Neuron (in vitro differentiated cells): Measurements from ENCODE around the gene TADA3.
A peak's percentile ranks its signal among the peaks of the same experiment; 100 is the strongest.

Source experiments
- H2AFZ ChIP-seq: one replicate; pipeline ENCODE4 v1.6.1; 2013; ENCODE audit warnings: low read depth, mild to moderate bottlenecking, inconsistent platforms, low read length, moderate library complexity
- H3K27me3 ChIP-seq: one replicate; pipeline ENCODE4 v1.6.1; 2013; ENCODE audit warnings: low read length; ENCODE audit not compliant: insufficient read depth
- H3K36me3 ChIP-seq: one replicate; pipeline ENCODE4 v1.6.1; 2013; ENCODE audit warnings: low read length; ENCODE audit not compliant: insufficient read depth
- H3K4me1 ChIP-seq: one replicate; pipeline ENCODE4 v1.6.1; 2013; ENCODE audit warnings: low read length; ENCODE audit not compliant: insufficient read depth
- H3K4me3 ChIP-seq: 2 replicates; pipeline ENCODE4 v1.5.1; 2013; ENCODE audit warnings: mild to moderate bottlenecking, low read length, moderate library complexity
- H3K9me3 ChIP-seq: one replicate; pipeline ENCODE4 v1.6.1; 2013; ENCODE audit warnings: low read length

Gene TADA3

DNA sequence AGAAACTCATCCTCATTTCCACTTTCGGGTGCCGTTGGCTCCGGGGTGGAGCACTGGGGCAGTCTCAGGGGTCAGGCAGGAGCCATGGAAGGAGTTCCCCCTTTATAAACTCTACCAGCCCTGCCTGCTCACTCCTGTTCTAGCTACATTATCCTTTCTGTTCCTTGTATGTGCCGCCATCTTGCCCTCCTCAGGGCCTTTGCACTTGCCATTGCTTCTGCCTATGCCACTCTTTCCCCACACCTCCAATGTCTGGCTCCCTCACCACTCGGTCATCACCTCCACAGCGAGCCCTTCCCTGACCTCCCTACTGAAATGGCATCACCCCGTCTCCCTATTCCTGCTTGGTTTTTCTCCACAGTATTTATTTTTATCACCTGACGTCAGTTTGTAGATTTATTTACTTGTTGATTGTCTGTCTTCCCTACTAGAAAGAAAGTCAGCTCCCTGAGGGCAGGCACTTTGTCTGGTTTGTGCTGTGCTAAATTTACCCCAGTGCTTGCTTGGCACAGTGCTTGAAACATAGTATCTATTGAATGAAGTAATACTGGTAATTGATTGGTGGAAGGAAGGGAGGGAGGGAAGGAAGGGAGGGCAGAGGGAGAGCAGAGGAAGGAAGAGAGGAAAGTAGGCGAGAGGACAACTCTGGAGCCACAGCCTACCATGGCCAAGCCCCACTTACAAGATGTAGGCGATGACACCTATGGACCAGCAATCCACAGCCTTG lies 31.3 kb downstream of the TADA3 start:
- H3K4me3 ChIP-seq = no peak overlapping the region
- peaks cover 51% of the 10 kb centered on the region for H3K36me3 ChIP-seq
- no peaks in the 10 kb centered on the region for H3K9me3 ChIP-seq
- no peak overlapping the region for H2AFZ ChIP-seq
- no peaks in the 10 kb centered on the region for H3K4me1 ChIP-seq
- H3K27me3 ChIP-seq = no peaks in the 10 kb centered on the region

DNA sequence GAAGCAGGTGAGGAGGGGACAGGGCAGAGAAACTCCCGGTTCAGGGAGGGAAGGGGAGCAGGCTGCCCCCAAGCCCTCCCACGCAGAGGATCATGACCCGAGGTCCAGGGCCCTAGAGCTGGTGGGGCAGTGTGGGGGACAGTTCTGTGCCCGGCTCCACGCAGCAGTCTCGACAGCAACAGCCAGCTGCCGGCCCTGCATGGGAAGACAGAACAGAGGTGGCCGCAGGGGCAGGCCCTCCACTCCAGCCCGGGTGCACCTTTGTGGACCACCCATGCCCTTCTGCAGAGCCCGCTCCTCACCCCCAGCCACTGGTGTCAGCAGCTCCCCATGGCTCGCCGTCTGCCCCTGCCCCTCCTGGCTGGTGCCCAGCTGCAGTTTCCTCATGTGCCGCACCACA lies 34.8 kb downstream of the TADA3 start:
- H3K9me3 ChIP-seq = no peaks in the 10 kb centered on the region
- no peak overlapping the region for H2AFZ ChIP-seq
- no peaks in the 10 kb centered on the region for H3K27me3 ChIP-seq
- H3K36me3 ChIP-seq = peaks cover 65% of the 10 kb centered on the region
- no peak overlapping the region for H3K4me3 ChIP-seq
- no peaks in the 10 kb centered on the region for H3K4me1 ChIP-seq

DNA sequence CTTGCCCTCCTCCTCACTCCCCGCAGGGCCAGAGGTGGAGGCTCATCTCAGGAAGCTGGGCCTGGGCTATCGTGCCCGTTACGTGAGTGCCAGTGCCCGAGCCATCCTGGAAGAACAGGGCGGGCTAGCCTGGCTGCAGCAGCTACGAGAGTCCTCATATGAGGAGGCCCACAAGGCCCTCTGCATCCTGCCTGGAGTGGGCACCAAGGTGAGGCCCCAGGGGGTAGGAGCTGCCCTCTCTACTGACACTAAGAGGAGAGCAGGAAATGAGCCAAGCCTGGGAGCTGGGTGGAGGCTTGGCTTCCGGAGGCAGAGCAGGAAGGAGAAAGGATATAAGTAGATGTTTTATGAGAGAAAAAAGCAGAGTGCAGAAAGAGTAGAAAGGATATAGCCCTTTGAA lies 37.6 kb downstream of the TADA3 start:
- Histone ChIP-seq H3K27me3 (no peaks in the 10 kb centered on the region), H2AFZ (no peak overlapping the region), H3K4me3 (no peak overlapping the region), H3K4me1 (peaks cover 13% of the 10 kb centered on the region), H3K36me3 (peaks cover 67% of the 10 kb centered on the region), H3K9me3 (no peaks in the 10 kb centered on the region)

DNA sequence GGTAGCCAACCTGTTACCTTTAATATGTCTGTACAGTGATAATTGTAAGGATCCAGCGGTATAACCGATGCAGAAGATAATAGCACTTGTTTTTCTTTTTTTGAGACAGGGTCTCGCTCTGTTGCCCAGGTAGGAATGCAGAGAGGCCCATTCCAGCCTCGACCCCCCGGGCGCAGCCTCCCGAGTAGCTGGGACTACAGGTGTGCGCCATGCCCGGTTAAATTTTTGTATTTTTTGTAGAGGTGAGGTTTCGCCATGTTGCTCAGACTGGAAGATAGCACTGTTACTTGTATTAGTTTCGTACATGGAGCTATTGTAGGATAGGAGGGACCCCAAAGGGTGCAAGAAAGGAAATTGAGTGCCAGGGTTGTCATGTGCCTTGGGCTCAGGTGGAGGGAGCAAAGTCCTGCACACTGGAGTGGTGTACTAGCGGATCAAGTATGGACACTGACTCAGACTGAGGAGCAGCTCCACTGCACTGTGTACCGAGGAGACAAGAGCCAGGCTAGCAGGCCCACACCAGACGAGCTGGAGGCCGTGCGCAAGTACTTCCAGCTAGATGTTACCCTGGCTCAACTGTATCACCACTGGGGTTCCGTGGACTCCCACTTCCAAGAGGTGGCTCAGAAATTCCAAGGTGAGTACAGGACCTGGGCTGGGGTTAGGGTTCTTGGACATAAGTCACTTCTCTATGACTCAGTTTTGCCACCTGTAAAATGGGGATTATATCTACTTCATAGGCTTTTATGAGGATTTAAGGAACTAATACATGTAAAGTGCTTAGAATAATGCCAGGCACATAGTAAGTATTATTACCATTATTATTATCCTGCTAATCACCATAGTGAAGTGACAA lies 41.5 kb downstream of the TADA3 start:
- Histone ChIP-seq H3K9me3 (no peaks in the 10 kb centered on the region), H3K4me3 (peak overlapping the region; percentile 70), H3K4me1 (peaks cover 18% of the 10 kb centered on the region), H3K27me3 (no peaks in the 10 kb centered on the region), H3K36me3 (peaks cover 58% of the 10 kb centered on the region), H2AFZ (peak overlapping the region; percentile 62)

DNA sequence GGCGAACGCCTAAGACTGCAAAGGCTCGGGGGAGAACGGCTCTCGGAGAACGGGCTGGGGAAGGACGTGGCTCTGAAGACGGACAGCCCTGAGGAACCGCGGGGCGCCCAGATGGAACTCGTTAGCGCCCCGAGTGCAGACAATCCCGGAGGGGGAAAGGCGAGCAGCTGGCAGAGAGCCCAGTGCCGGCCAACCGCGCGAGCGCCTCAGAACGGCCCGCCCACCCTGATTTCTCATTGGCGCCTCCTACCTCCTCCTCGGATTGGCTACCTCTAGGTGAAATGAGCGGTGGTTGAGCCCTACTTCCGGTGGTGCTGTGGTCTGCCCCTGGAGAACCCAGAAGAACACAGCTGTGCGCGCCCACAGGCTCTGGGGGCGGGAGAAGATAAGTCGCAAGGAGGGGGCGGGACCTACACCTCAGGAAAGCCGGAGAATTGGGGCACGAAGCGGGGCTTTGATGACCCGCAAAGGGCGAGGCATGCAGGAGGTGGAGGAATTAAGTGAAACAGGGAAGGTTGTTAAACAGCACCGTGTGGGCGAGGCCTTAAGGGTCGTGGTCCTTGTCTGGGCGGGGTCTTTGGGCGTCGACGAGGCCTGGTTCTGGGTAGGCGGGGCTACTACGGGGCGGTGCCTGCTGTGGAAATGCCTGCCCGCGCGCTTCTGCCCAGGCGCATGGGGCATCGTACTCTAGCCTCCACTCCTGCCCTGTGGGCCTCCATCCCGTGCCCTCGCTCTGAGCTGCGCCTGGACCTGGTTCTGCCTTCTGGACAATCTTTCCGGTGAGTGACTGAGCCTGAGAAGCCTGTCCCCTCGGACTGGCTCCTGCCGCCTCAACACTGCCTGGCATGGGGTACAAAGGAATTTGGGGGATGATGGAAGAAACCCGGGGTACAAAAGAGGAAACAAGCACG lies 42.4 kb downstream of the TADA3 start, which contains the start of gene OGG1:
OGG1 (plus strand) TSS at position 308 of the 911 bp plus-strand sequence; CDS start at position 643, 335 bp downstream.
- peak within 1 kb of the TSS; percentile 70 for H3K4me3 ChIP-seq
- H3K36me3 ChIP-seq = peaks cover 61% of the 10 kb centered on the region
- H3K27me3 ChIP-seq = no peaks in the 10 kb centered on the region
- H2AFZ ChIP-seq = peak within 1 kb of the TSS; percentile 62
- no peaks in the 10 kb centered on the region for H3K9me3 ChIP-seq
- H3K4me1 ChIP-seq = peaks cover 18% of the 10 kb centered on the region

DNA sequence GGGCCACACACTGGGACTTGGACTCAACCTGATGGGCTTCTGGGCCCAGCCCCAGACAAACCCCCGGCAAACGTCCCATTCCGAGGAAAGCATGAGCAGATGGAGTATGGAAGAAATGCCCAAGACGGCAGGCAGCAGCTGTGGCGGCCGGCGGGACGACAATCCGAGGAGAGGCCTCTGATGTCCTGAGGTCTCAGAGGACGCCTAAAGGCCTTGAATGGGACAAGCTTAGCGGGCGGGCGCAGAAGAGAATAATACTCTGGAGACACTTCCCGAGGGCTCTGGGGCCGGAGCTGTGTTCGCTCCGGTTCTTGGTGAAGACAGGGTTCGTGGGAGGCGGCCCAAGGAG lies 43.0 kb downstream of the TADA3 start:
- Histone ChIP-seq H3K4me1 (peaks cover 18% of the 10 kb centered on the region), H3K27me3 (no peaks in the 10 kb centered on the region), H3K36me3 (peaks cover 64% of the 10 kb centered on the region), H3K4me3 (peak overlapping the region; percentile 70), H3K9me3 (no peaks in the 10 kb centered on the region), H2AFZ (peak overlapping the region; percentile 62)

DNA sequence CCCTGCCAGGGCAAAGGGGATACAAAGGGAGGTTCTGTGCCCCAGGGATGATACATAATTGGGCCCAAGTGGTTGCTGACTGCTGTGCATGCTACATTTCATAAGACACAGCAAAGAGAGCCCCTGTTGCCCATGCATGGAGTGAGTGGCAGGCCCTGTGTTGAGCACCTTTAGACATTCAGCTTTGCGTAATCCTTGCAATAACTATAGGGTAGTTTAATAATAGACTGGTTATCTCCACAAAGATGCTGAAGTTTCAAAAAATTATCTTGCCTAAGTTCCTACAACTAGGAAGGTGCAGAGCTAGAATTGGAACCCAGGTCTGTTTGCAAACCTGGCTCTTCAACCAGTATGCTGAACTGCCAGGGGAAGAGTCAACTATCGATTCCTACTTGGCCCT lies 44.2 kb downstream of the TADA3 start:
- H3K36me3 ChIP-seq = peaks cover 72% of the 10 kb centered on the region
- H3K27me3 ChIP-seq = no peaks in the 10 kb centered on the region
- H3K9me3 ChIP-seq = no peaks in the 10 kb centered on the region
- H3K4me3 ChIP-seq = no peak overlapping the region
- no peak overlapping the region for H2AFZ ChIP-seq
- H3K4me1 ChIP-seq = peaks cover 18% of the 10 kb centered on the region

DNA sequence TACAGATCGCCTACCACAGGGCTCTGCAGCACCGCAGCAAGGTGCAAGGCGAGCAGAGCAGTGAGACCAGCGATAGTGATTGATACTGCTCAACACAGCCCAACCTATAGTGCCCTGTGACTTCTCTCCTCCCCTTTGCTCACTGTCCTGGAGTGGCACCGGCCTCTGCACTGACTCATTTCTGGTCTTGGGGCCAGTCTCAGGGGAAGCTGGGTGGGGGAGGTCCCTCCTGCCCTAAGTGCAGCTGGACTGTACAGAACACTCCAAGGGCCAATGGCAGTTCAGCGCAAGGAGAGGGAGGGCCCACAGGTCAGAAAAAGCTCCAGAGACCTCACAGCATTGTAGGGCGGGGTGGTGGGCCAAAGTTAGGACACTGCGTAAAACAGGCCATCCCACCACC lies 45.0 kb downstream of the TADA3 start:
- Histone ChIP-seq H3K27me3 (no peaks in the 10 kb centered on the region), H2AFZ (no peak overlapping the region), H3K36me3 (peaks cover 74% of the 10 kb centered on the region), H3K4me1 (peaks cover 18% of the 10 kb centered on the region), H3K9me3 (no peaks in the 10 kb centered on the region), H3K4me3 (no peak overlapping the region)

DNA sequence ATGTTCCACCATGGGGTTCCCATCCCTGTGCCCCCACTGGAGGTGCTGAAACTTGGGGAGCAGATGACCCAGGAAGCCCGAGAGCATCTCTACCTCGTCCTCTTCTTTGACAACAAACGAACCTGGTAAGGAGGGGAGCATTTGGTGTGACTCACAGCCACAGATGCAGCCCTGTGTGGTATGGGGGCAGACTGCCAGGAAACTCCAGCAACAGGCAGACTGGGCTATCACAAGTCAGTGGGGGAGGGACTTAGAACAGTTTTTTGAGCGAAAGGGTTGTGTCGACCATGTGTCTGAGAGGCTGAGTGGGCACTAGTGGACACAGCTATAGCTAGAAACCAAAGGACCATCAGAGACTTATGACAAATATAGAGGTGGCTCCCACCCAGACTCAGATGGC lies 45.9 kb downstream of the TADA3 start:
- Histone ChIP-seq H2AFZ (no peak overlapping the region), H3K4me3 (no peak overlapping the region), H3K4me1 (peaks cover 15% of the 10 kb centered on the region), H3K36me3 (peaks cover 74% of the 10 kb centered on the region), H3K27me3 (no peaks in the 10 kb centered on the region), H3K9me3 (no peaks in the 10 kb centered on the region)

DNA sequence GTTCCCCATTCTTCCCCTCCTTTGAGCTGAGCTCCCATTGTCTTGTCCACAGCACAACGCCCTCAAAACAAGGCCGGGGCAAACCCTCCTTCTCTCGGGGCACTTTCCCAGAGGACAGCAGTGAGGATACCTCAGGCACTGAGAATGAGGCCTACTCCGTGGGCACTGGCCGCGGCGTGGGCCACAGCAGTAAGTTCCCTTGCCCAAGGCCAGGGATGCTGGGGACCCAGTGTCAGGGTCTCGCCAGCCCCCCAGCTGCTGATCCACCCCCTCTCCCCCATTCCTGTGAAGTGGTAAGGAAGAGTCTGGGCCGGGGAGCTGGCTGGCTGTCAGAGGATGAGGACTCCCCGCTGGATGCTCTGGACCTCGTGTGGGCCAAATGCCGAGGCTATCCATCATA lies 46.8 kb downstream of the TADA3 start:
- Histone ChIP-seq H3K9me3 (no peaks in the 10 kb centered on the region), H2AFZ (no peak overlapping the region), H3K36me3 (peaks cover 78% of the 10 kb centered on the region), H3K4me3 (no peak overlapping the region), H3K27me3 (no peaks in the 10 kb centered on the region), H3K4me1 (peaks cover 8% of the 10 kb centered on the region)

DNA sequence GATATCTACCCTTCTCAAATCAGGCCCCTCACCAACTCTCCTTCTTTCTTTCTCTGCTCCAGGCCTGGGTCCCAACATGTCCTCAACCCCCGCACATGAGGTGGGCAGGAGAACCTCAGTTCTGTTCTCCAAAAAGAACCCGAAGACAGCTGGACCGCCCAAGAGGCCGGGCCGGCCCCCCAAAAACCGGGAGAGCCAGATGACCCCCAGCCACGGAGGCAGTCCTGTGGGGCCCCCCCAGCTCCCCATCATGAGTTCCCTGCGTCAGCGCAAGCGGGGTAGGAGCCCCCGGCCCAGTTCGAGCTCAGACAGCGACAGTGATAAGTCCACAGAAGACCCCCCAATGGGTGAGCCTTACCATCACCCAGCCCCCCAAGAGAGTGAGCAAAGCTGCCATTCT lies 48.1 kb downstream of the TADA3 start:
- Histone ChIP-seq H3K9me3 (no peaks in the 10 kb centered on the region), H3K27me3 (no peaks in the 10 kb centered on the region), H3K4me1 (peaks cover 3% of the 10 kb centered on the region), H3K4me3 (no peak overlapping the region), H3K36me3 (peaks cover 92% of the 10 kb centered on the region), H2AFZ (no peak overlapping the region)

DNA sequence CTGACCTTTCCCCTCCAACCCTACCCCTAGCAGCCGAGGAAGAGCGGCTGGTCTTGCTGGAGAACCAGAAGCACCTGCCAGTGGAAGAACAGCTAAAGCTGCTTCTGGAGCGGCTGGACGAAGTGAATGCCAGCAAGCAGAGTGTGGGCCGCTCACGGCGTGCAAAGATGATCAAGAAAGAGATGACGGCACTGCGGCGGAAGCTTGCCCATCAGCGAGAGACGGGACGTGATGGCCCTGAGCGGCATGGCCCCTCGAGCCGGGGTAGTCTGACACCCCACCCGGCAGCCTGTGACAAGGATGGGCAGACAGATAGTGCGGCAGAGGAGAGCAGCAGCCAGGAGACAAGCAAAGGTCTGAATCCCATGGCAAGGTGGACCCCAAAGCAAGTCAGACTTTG lies 48.7 kb downstream of the TADA3 start:
- H3K9me3 ChIP-seq = no peaks in the 10 kb centered on the region
- H3K27me3 ChIP-seq = no peaks in the 10 kb centered on the region
- H3K36me3 ChIP-seq = peaks cover 98% of the 10 kb centered on the region
- H3K4me1 ChIP-seq = no peaks in the 10 kb centered on the region
- no peak overlapping the region for H2AFZ ChIP-seq
- H3K4me3 ChIP-seq = no peak overlapping the region

DNA sequence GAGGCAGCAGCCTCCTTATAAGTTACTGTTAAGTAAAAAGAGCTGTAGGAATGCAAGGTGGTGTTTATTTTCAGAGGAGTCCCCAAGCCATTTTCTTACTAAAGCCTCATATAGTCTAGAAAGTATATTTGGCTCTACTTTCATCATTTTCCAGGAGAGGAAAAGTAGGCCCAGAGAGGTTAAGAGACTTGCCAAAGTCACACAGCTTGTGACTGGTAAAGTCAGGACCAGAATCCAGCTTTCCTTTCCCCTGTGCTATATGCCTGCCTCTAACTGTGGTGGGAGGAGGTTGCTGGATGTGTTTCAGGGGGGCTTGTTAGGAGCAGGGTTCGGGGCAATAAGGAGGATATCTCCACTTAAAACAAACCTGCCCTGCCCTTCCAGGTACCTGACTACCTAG lies 49.7 kb downstream of the TADA3 start:
- Histone ChIP-seq H3K27me3 (no peaks in the 10 kb centered on the region), H3K4me1 (no peaks in the 10 kb centered on the region), H3K9me3 (no peaks in the 10 kb centered on the region), H3K4me3 (no peak overlapping the region), H3K36me3 (peaks cover 99% of the 10 kb centered on the region), H2AFZ (no peak overlapping the region)
